HEK293T (cell line): ENCODE results near the gene IRS1.

ENCODE experiments used
- CTCF ChIA-PET: fragments of 350-600 bp; formaldehyde crosslinking; extraction: SDS; loops from one replicate; lab custom pipeline; 2021; ENCODE audit warnings: antibody characterized with exemption, inconsistent platforms; lab: Yijun Ruan, JAX
- POLR2A ChIA-PET: fragments of 350-600 bp; formaldehyde crosslinking; extraction: SDS; loops from one replicate; lab custom pipeline; 2020; ENCODE audit warnings: antibody characterized with exemption, inconsistent platforms; lab: Yijun Ruan, JAX
- DNase-seq: peaks from one replicate; pipeline ENCODE4 v3.0.0; 2012; ENCODE audit warnings: mixed read lengths; ENCODE audit errors: extremely low spot score
- ARNT ChIP-seq: fragments of 450-650 bp; IDR thresholded peaks from 2 replicates; pipeline ENCODE4 v1.6.1; 2017; ENCODE audit warnings: mild to moderate bottlenecking
- BHLHE40 ChIP-seq: fragments of 450-650 bp; IDR thresholded peaks from 2 replicates; pipeline ENCODE4 v1.6.1; 2016; ENCODE audit warnings: mild to moderate bottlenecking, moderate library complexity, borderline replicate concordance
- CTBP1 ChIP-seq: fragments of 450-650 bp; IDR thresholded peaks from 2 replicates; pipeline ENCODE4 v1.6.1; 2016; ENCODE audit warnings: borderline replicate concordance
- ELF4 ChIP-seq: fragments of 450-650 bp; IDR thresholded peaks from 2 replicates; pipeline ENCODE4 v1.6.1; 2017; ENCODE audit warnings: antibody characterized with exemption
- FOXA1 ChIP-seq: fragments of 450-650 bp; IDR thresholded peaks from 2 replicates; pipeline ENCODE4 v1.6.1; 2016; ENCODE audit warnings: mild to moderate bottlenecking
- FOXK2 ChIP-seq: fragments of 450-650 bp; IDR thresholded peaks from 2 replicates; pipeline ENCODE4 v1.6.1; 2016; ENCODE audit warnings: mild to moderate bottlenecking
- FOXM1 ChIP-seq: fragments of 450-650 bp; IDR thresholded peaks from 2 replicates; pipeline ENCODE4 v1.6.1; 2017; ENCODE audit warnings: mild to moderate bottlenecking, borderline replicate concordance
- HDGF ChIP-seq: fragments of 450-650 bp; IDR thresholded peaks from 2 replicates; pipeline ENCODE4 v1.6.1; 2017; ENCODE audit warnings: antibody characterized with exemption, borderline replicate concordance
- L3MBTL2 ChIP-seq: fragments of 450-650 bp; conservative IDR thresholded peaks from 2 replicates; pipeline ENCODE4 v1.6.1; 2016; ENCODE audit warnings: mild to moderate bottlenecking
- LEF1 ChIP-seq: fragments of 450-650 bp; IDR thresholded peaks from 2 replicates; pipeline ENCODE4 v1.6.1; 2017; ENCODE audit warnings: mild to moderate bottlenecking, borderline replicate concordance
- NFRKB ChIP-seq: fragments of 450-650 bp; IDR thresholded peaks from 2 replicates; pipeline ENCODE4 v1.6.1; 2016; ENCODE audit warnings: mild to moderate bottlenecking, moderate library complexity
- PKNOX1 ChIP-seq: fragments of 450-650 bp; IDR thresholded peaks from 2 replicates; pipeline ENCODE4 v1.6.1; 2016
- SP1 ChIP-seq: fragments of 450-650 bp; IDR thresholded peaks from 2 replicates; pipeline ENCODE4 v1.6.1; 2017
- SUZ12 ChIP-seq: fragments of 450-650 bp; IDR thresholded peaks from 2 replicates; pipeline ENCODE4 v1.6.1; 2016; ENCODE audit warnings: mild to moderate bottlenecking
- TARDBP ChIP-seq: fragments of 450-650 bp; IDR thresholded peaks from 2 replicates; pipeline ENCODE4 v1.6.1; 2016
- ZNF384 ChIP-seq: fragments of 450-650 bp; IDR thresholded peaks from 2 replicates; pipeline ENCODE4 v1.6.1; 2016

The IRS1 gene

GRCh38 chr2:226839161-226839560, 39.5 kb upstream of the IRS1 start:
- POLR2A ChIA-PET = no interaction called here
- no peak for TF ChIP-seq FOXK2
- TF ChIP-seq BHLHE40 = no peak
- TF ChIP-seq TARDBP = no peak
- TF ChIP-seq CTBP1 = no peak
- TF ChIP-seq FOXM1 = no peak
- TF ChIP-seq SUZ12 = no peak
- no peak for TF ChIP-seq L3MBTL2
- TF ChIP-seq FOXA1 = no peak
- TF ChIP-seq SP1 = no peak
- no peak for TF ChIP-seq LEF1
- no peak for TF ChIP-seq PKNOX1
- no peak for TF ChIP-seq ELF4
- TF ChIP-seq ARNT = no peak
- no peak for DNase-seq
- CTCF ChIA-PET = no interaction called here

DNA sequence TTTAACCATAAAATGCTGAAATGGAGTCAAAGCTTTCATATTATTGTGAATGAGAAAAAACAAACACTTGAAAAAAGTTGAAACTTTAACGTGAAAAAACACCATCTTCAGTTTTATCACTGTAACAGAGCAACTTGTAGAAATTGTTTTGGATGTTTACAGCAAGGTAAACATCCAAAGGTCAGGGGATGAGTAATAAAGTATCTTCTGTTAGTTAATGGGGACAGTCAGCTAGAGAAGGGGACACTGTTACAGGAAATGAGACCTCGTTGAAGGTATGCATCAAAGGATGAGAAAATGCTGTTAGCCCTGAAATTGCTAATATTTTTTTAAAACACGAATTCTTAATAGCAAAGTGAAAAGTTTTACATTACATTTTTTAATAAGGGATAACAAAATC, 39.1 kb upstream of the IRS1 start:
- ChIA-PET POLR2A (no interaction called here), CTCF (no interaction called here)

DNA sequence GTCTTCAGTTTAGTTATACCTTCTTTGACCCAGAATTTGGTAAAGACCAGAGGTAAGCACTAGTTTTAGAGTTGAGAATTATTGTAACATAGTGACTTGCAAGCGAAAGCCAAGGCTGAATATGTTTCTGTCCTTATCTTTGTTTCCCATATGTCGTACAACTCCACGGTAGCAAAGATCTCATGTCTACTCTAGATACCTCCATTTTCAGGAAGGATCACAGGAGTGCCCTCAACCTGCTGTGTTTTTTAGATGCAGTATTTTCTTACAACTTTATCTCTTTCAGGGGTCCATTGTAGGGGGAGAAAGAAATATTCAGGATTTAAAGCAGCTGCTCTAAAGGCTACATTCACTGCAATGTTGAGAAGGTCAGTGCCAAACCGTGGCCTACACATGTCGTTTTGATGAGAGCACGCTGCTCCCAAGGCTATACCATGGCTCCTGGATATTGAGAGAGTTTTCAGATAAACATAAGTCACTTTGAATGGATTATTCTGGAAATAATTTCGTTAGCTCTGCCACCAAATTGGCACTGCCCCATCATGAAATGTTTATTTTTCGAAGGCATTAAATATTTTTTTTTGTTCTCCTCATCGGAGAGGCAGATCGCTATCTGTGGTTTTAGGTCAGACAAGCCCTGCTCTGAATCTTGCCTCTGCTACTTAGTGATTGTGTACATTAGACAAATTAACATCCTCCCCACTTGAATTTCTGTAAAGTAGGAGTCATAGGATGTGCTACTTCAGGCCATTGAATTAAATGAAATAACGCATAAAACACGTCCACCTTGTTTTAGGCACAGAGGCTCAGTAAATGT, 38.4 kb upstream of the IRS1 start:
- DNase-seq = no peak
- no peak for TF ChIP-seq FOXM1
- TF ChIP-seq FOXK2 = no peak
- TF ChIP-seq FOXA1 = no peak
- TF ChIP-seq L3MBTL2 = no peak
- TF ChIP-seq TARDBP = no peak
- POLR2A ChIA-PET = no interaction called here
- CTCF ChIA-PET = no interaction called here

More for the DNA sequence above, 39.1 kb upstream of the IRS1 start:
- no peak for DNase-seq
- no peak for TF ChIP-seq ZNF384
- no peak for TF ChIP-seq HDGF

- DNase-seq = no peak
- TF ChIP-seq SUZ12 (no peak), PKNOX1 (no peak), ARNT (no peak)
- CTCF ChIA-PET = no interaction called here
- POLR2A ChIA-PET = no interaction called here
These were observed 37.7 kb upstream of the IRS1 start for GRCh38 chr2:226837334-226837733.

DNA sequence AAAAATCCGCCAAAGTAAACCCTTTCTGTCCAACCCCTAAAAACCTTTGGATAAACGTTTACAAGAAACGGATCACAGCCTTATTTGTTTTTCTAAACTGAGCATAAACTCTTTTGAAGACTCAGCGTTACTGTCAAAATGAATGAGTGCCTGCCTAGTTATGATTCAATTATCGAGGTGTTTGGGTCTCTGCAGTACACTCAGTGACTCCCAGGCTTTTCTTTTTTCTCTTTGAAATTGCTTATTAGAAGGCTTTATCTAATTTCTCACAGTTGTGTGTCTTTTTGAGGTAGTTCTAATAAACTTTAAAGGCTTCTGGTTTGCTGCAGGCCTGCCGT, 36.9 kb upstream of the IRS1 start:
- ChIA-PET CTCF (no interaction called here), POLR2A (interaction anchor here (1.1 kb wide), 1 partner anchor 23 kb away, joined by 3 read pairs; no protein-coding TSS in a partner anchor)
- no peak for DNase-seq
- TF ChIP-seq PKNOX1 = peak; percentile 50
- TF ChIP-seq SP1 = no peak
- no peak for TF ChIP-seq L3MBTL2
- no peak for TF ChIP-seq NFRKB

GRCh38 chr2:226835796-226836547, 36.4 kb upstream of the IRS1 start, which contains the start of gene RHBDD1:
Gene RHBDD1, plus strand, starts transcription at chr2:226836054. Its CDS starts 28,640 bp downstream, at chr2:226864694.
- peak; percentile 92 for DNase-seq
- TF ChIP-seq ZNF384 (no peak), ARNT (no peak), FOXK2 (no peak), L3MBTL2 (peak; percentile 100), FOXM1 (0 out of 2 replicates have a peak, but pooled peaks have one; percentile 3), SP1 (no peak), PKNOX1 (0 out of 2 replicates have a peak, but pooled peaks have one; percentile 8), ELF4 (peak; percentile 7; the same call in 1 of the 2 replicates), HDGF (no peak), CTBP1 (no peak), BHLHE40 (no peak)
- ChIA-PET CTCF (no interaction called here), POLR2A (interaction anchor here (0.5 to 1.3 kb wide), 3 partner anchors 9 to 23 kb away, joined by 3 to 6 read pairs (median 3); no protein-coding TSS in a partner anchor)
